Neuronal stem cell (in vitro differentiated cells): Measurements from ENCODE around the gene PDK1.

ENCODE experiments used
- DNase-seq: peaks from one replicate; pipeline ENCODE4 v3.0.0-alpha.2; 2013; ENCODE audit warnings: low spot score
- H2AFZ ChIP-seq: one replicate; pipeline ENCODE4 v1.6.1; 2013; ENCODE audit warnings: mild to moderate bottlenecking, low read length, inconsistent platforms
- H2AK5ac ChIP-seq: 2 replicates; pipeline ENCODE4 v1.6.1; 2013; ENCODE audit warnings: low read depth, mild to moderate bottlenecking, inconsistent platforms, low read length, moderate library complexity, mixed read lengths
- H2BK120ac ChIP-seq: 2 replicates; pipeline ENCODE4 v1.6.1; 2013; ENCODE audit warnings: low read depth, mild to moderate bottlenecking, inconsistent platforms, low read length, moderate library complexity, mixed read lengths
- H2BK12ac ChIP-seq: one replicate; pipeline ENCODE4 v1.6.1; 2013; ENCODE audit warnings: low read length, inconsistent platforms
- H2BK15ac ChIP-seq: 2 replicates; pipeline ENCODE4 v1.6.1; 2013; ENCODE audit warnings: mild to moderate bottlenecking, low read length, inconsistent platforms, mixed read lengths
- H2BK5ac ChIP-seq: one replicate; pipeline ENCODE4 v1.6.1; 2013; ENCODE audit warnings: inconsistent platforms, mild to moderate bottlenecking, low read length, moderate library complexity
- H3K14ac ChIP-seq: one replicate; pipeline ENCODE4 v1.6.1; 2013; ENCODE audit warnings: low read length, inconsistent platforms
- H3K18ac ChIP-seq: 2 replicates; pipeline ENCODE4 v1.6.1; 2013; ENCODE audit warnings: low read length, inconsistent platforms
- H3K23ac ChIP-seq: 2 replicates; pipeline ENCODE4 v1.6.1; 2013; ENCODE audit warnings: low read depth, mild to moderate bottlenecking, mixed read lengths, low read length, inconsistent platforms; ENCODE audit not compliant: poor library complexity
- H3K27ac ChIP-seq: replicated peaks from 3 replicates; pipeline ENCODE4 v1.5.1; 2013; ENCODE audit warnings: low read length, inconsistent platforms
- H3K27me3 ChIP-seq, 3 experiments: 2 replicates each; pipeline ENCODE4 v1.6.1; 2013; ENCODE audit warnings: low read length in 3 of 3, mild to moderate bottlenecking in 2 of 3, inconsistent platforms in 1 of 3, low read depth in 1 of 3, mixed read lengths in 1 of 3, moderate library complexity in 1 of 3; ENCODE audit not compliant: control insufficient read depth in 3 of 3, insufficient read depth in 3 of 3
- H3K36me3 ChIP-seq, 2 donors: replicated peaks in 1 of 2; 2 replicates each; pipeline ENCODE4 v1.6.1; 2013; ENCODE audit warnings: low read length in 2 of 2; ENCODE audit not compliant: control insufficient read depth in 2 of 2, insufficient read depth in 2 of 2
- H3K4ac ChIP-seq: 2 replicates; pipeline ENCODE4 v1.6.1; 2013; ENCODE audit warnings: inconsistent platforms, mild to moderate bottlenecking, low read length, moderate library complexity
- H3K4me1 ChIP-seq, 2 donors: 1 replicate in 1 of 2; 2 replicates in 1 of 2; pipeline ENCODE4 v1.6.1; 2013; ENCODE audit warnings: low read length in 2 of 2, low read depth in 1 of 2; ENCODE audit not compliant: control insufficient read depth in 2 of 2, insufficient read depth in 1 of 2
- H3K4me2 ChIP-seq: one replicate; pipeline ENCODE4 v1.6.1; 2013; ENCODE audit warnings: mild to moderate bottlenecking, low read length, inconsistent platforms; ENCODE audit not compliant: insufficient read depth, poor library complexity, severe bottlenecking
- H3K4me3 ChIP-seq, 2 donors: 2 replicates each; pipeline ENCODE4 v1.5.1; 2013; ENCODE audit warnings: low read length in 2 of 2, mild to moderate bottlenecking in 2 of 2, inconsistent platforms in 1 of 2, moderate library complexity in 1 of 2
- H3K79me1 ChIP-seq: one replicate; pipeline ENCODE4 v1.6.1; 2013; ENCODE audit warnings: low read depth, mild to moderate bottlenecking, inconsistent platforms, low read length, moderate library complexity
- H3K9ac ChIP-seq: one replicate; pipeline ENCODE4 v1.6.1; 2013; ENCODE audit warnings: mild to moderate bottlenecking, low read depth, low read length, inconsistent platforms; ENCODE audit not compliant: poor library complexity
- H3K9me3 ChIP-seq, 2 donors: replicated peaks in 1 of 2; 2 replicates each; pipeline versions ENCODE3 to v1.6.1; 2013; ENCODE audit warnings: low read length in 2 of 2, mild to moderate bottlenecking in 2 of 2, inconsistent platforms in 1 of 2, low read depth in 1 of 2, mixed read lengths in 1 of 2, moderate library complexity in 1 of 2; ENCODE audit not compliant: control insufficient read depth in 2 of 2, insufficient read depth in 1 of 2
- H4K8ac ChIP-seq: one replicate; pipeline ENCODE4 v1.6.1; 2013; ENCODE audit warnings: low read depth, mild to moderate bottlenecking, inconsistent platforms, low read length, moderate library complexity
- H4K91ac ChIP-seq: one replicate; pipeline ENCODE4 v1.6.1; 2013; ENCODE audit warnings: low read length, low read depth, mild to moderate bottlenecking, inconsistent platforms; ENCODE audit not compliant: poor library complexity
- WGBS, 2 donors: extraction: QIAGEN DNeasy Blood & Tissue Kit; methylation state at CpG; one replicate each; pipeline ENCODE4 v1.1.7; 2013; ENCODE audit warnings: missing lambda C conversion rate in 2 of 2, mixed read lengths in 1 of 2; ENCODE audit not compliant: insufficient read length in 2 of 2, insufficient replicate concordance in 1 of 2; ENCODE audit errors: extremely low coverage in 2 of 2; 5-methylcytosine and 5-hydroxymethylcytosine counted together

The PDK1 gene

GRCh38 chr2:172572981-172573380, 17.1 kb downstream of the PDK1 start:
- Histone ChIP-seq H4K8ac (no peak overlapping the region), H3K79me1 (no peaks in the 10 kb centered on the region), H3K23ac (no peak overlapping the region), H3K18ac (no peak overlapping the region), H3K14ac (no peak overlapping the region), H3K4me1 (no peaks in the 10 kb centered on the region), H3K4me2 (no peak overlapping the region), H3K4me3 (no peak overlapping the region), H3K4ac (no peak overlapping the region), H2BK15ac (no peak overlapping the region), H3K9ac (no peak overlapping the region), H3K27ac (no peak overlapping the region), H4K91ac (no peak overlapping the region), H3K36me3 (peaks cover 0 to 49% of the 10 kb centered on the region in 2 donors), H2AFZ (no peak overlapping the region), H2BK5ac (no peak overlapping the region), H2BK120ac (no peak overlapping the region), H3K9me3 (peaks cover 0 to 13% of the 10 kb centered on the region in 2 donors), H2AK5ac (no peak overlapping the region), H2BK12ac (no peak overlapping the region), H3K27me3 (no peaks in the 10 kb centered on the region)
- no CpG with 5 or more reads among the region's 2 CpGs for WGBS, 2 donors
- no peak for DNase-seq

GRCh38 chr2:172574965-172575364, 19.1 kb downstream of the PDK1 start:
- no peak overlapping the region for H3K9ac ChIP-seq
- no peaks in the 10 kb centered on the region for H3K27me3 ChIP-seq
- H3K79me1 ChIP-seq: no peaks in the 10 kb centered on the region
- H4K91ac ChIP-seq: no peak overlapping the region
- H3K36me3 ChIP-seq: peaks cover 0 to 31% of the 10 kb centered on the region in 2 donors
- H4K8ac ChIP-seq: no peak overlapping the region
- no peak overlapping the region for H3K23ac ChIP-seq
- DNase-seq: no peak
- H3K9me3 ChIP-seq: peaks cover 0 to 26% of the 10 kb centered on the region in 2 donors
- 100% methylated on average over 1 of the region's 1 CpG; no CpG with 5 or more reads in 1 of the 2 donors for WGBS, 2 donors
- no peak overlapping the region for H2AFZ ChIP-seq
- H2BK15ac ChIP-seq: no peak overlapping the region
- H2BK12ac ChIP-seq: no peak overlapping the region
- H3K4me1 ChIP-seq: no peaks in the 10 kb centered on the region
- H3K18ac ChIP-seq: no peak overlapping the region
- H2BK120ac ChIP-seq: no peak overlapping the region
- H2BK5ac ChIP-seq: no peak overlapping the region
- H3K4me3 ChIP-seq: no peak overlapping the region
- H3K4me2 ChIP-seq: no peak overlapping the region
- no peak overlapping the region for H3K27ac ChIP-seq
- no peak overlapping the region for H3K4ac ChIP-seq
- no peak overlapping the region for H2AK5ac ChIP-seq
- H3K14ac ChIP-seq: no peak overlapping the region

GRCh38 chr2:172578054-172578453, 22.2 kb downstream of the PDK1 start:
- no peak overlapping the region for H2BK120ac ChIP-seq
- no peak overlapping the region for H2AK5ac ChIP-seq
- H2AFZ ChIP-seq: no peak overlapping the region
- no peak overlapping the region for H3K18ac ChIP-seq
- H3K14ac ChIP-seq: no peak overlapping the region
- H3K4me3 ChIP-seq: no peak overlapping the region
- no peak overlapping the region for H3K9ac ChIP-seq
- no peak overlapping the region for H2BK15ac ChIP-seq
- H4K91ac ChIP-seq: no peak overlapping the region
- H2BK12ac ChIP-seq: no peak overlapping the region
- H3K4me2 ChIP-seq: no peak overlapping the region
- H3K36me3 ChIP-seq: peaks cover 0 to 18% of the 10 kb centered on the region in 2 donors
- no peaks in the 10 kb centered on the region for H3K4me1 ChIP-seq
- peaks cover 0 to 36% of the 10 kb centered on the region in 2 donors for H3K9me3 ChIP-seq
- H3K27me3 ChIP-seq: no peaks in the 10 kb centered on the region
- H4K8ac ChIP-seq: no peak overlapping the region
- no CpG with 5 or more reads among the region's 1 CpG for WGBS, 2 donors
- no peak for DNase-seq
- no peak overlapping the region for H3K23ac ChIP-seq
- H3K27ac ChIP-seq: no peak overlapping the region
- no peak overlapping the region for H3K4ac ChIP-seq
- H3K79me1 ChIP-seq: no peaks in the 10 kb centered on the region
- H2BK5ac ChIP-seq: no peak overlapping the region

DNA sequence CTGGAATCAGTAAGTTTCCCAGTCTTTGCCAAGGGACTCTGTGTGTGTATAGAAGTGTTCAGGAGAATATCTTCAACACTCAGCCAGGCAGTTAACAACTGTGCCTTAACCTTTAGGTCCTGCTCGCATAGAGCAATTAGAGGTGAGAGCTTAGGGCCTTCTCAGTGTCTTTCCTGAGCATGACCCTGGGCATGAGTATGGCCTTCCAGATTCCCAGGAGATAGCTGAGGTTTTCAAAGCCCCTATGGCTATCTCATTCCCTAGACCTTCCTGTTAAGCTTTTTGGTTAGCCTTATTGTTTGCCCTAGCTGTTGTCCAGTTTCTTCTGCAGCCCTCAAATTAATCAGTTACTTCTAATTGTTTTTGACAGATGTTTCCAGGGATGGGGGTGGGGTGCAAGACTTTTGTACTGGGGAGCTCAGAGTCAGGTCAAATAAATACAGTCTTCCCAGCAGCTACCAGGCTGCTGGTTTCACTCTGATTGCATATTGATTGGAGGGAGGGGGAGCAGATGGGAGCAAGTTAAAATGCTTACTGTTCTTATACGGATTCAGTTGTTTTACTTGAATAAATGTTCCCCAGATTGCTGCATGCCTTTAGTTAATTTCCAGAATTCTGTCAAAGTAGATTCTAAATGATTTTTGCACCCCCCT, 23.1 kb downstream of the PDK1 start:
- no peak overlapping the region for H3K9ac ChIP-seq
- peaks cover 0 to 15% of the 10 kb centered on the region in 2 donors for H3K36me3 ChIP-seq
- H3K14ac ChIP-seq: no peak overlapping the region
- no CpG with 5 or more reads among the region's 2 CpGs for WGBS, 2 donors
- no peaks in the 10 kb centered on the region for H3K79me1 ChIP-seq
- no peak overlapping the region for H2BK12ac ChIP-seq
- DNase-seq: no peak
- no peak overlapping the region for H2BK15ac ChIP-seq
- H2BK5ac ChIP-seq: no peak overlapping the region
- peaks cover 0 to 36% of the 10 kb centered on the region in 2 donors for H3K9me3 ChIP-seq
- H2AFZ ChIP-seq: no peak overlapping the region
- no peak overlapping the region for H3K4me2 ChIP-seq
- no peak overlapping the region for H4K8ac ChIP-seq
- H2AK5ac ChIP-seq: no peak overlapping the region
- no peak overlapping the region for H3K27ac ChIP-seq
- H3K4ac ChIP-seq: no peak overlapping the region
- no peak overlapping the region for H4K91ac ChIP-seq
- H3K4me1 ChIP-seq: no peaks in the 10 kb centered on the region
- H3K18ac ChIP-seq: no peak overlapping the region
- H3K23ac ChIP-seq: no peak overlapping the region
- no peaks in the 10 kb centered on the region for H3K27me3 ChIP-seq
- no peak overlapping the region for H3K4me3 ChIP-seq
- H2BK120ac ChIP-seq: no peak overlapping the region
